Activated naive CD4-positive, alpha-beta T cell treated with anti-CD3 and anti-CD28 coated beads, Interleukin-2, amount 50 U/mL, for 16 hours (primary cell): Measurements from ENCODE around the gene CNOT6.
"Not testable (repeated sequence)": the region's sequence is repeated elsewhere in the genome, so short reads cannot be mapped to it uniquely, and the experiment has no call there.

Experiments used
- DNase-seq: peaks from one replicate; pipeline ENCODE4 v3.0.0-alpha.2; 2020

CNOT6 gene

GRCh38 chr5:180521101-180521500 is 26.9 kb downstream of the CNOT6 start:
- no peak for DNase-seq

- DNase-seq = no peak
These were observed 27.4 kb downstream of the CNOT6 start for GRCh38 chr5:180521591-180521990.

GRCh38 chr5:180522330-180522729 is 28.2 kb downstream of the CNOT6 start:
- DNase-seq = no peak

- DNase-seq = no peak
These were observed 29.7 kb downstream of the CNOT6 start for GRCh38 chr5:180523629-180524466.

- DNase-seq = no peak
These were observed 31.2 kb downstream of the CNOT6 start for GRCh38 chr5:180525399-180525798.

- no peak for DNase-seq
These were observed 32.1 kb downstream of the CNOT6 start for GRCh38 chr5:180526269-180526668.

- DNase-seq = no peak
These were observed 33.5 kb downstream of the CNOT6 start for GRCh38 chr5:180527659-180528058.

GRCh38 chr5:180531036-180531585 is 36.9 kb downstream of the CNOT6 start:
- DNase-seq = not testable (repeated sequence)

GRCh38 chr5:180532268-180532667 is 38.1 kb downstream of the CNOT6 start:
- no peak for DNase-seq

- no peak for DNase-seq
These were observed 39.7 kb downstream of the CNOT6 start for GRCh38 chr5:180533845-180534244.

GRCh38 chr5:180535573-180535972 is 41.4 kb downstream of the CNOT6 start:
- DNase-seq = no peak

- DNase-seq = no peak
These were observed 46.0 kb downstream of the CNOT6 start for GRCh38 chr5:180540050-180540694.

GRCh38 chr5:180541710-180542109 is 47.5 kb downstream of the CNOT6 start:
- no peak for DNase-seq

GRCh38 chr5:180545248-180545647 is 51.1 kb downstream of the CNOT6 start:
- no peak for DNase-seq

GRCh38 chr5:180548563-180548962 is 54.4 kb downstream of the CNOT6 start:
- no peak for DNase-seq

GRCh38 chr5:180553530-180553929 is 59.4 kb downstream of the CNOT6 start:
- DNase-seq = no peak

GRCh38 chr5:180555168-180555921 is 61.2 kb downstream of the CNOT6 start:
- DNase-seq = no peak

GRCh38 chr5:180557217-180557809 is 63.1 kb downstream of the CNOT6 start:
- no peak for DNase-seq

GRCh38 chr5:180558232-180558631 is 64.1 kb downstream of the CNOT6 start:
- DNase-seq = no peak

- peak; percentile 21 for DNase-seq
These were observed 69.8 kb downstream of the CNOT6 start for GRCh38 chr5:180563994-180564393.

- DNase-seq = no peak
These were observed 74.7 kb downstream of the CNOT6 start for GRCh38 chr5:180568914-180569313.

GRCh38 chr5:180575571-180575970 is 81.4 kb downstream of the CNOT6 start:
- DNase-seq = no peak

GRCh38 chr5:180580681-180581080 is 86.5 kb downstream of the CNOT6 start:
- no peak for DNase-seq
